SK-N-SH (cell line): ENCODE results near the gene ZNF385A.

Source experiments
- CTCF ChIP-seq: fragments of 200-600 bp; sonication (generic); IDR thresholded peaks from 2 replicates; pipeline ENCODE4 v1.6.1; 2017; ENCODE audit warnings: antibody characterized with exemption, mild to moderate bottlenecking, moderate library complexity
- EZH2phosphoT487 ChIP-seq: fragments of 200-600 bp; sonication (generic); IDR thresholded peaks from 2 replicates; pipeline ENCODE4 v1.6.1; 2017; ENCODE audit warnings: low read depth, mixed run types, mild to moderate bottlenecking, antibody characterized with exemption, moderate library complexity, borderline replicate concordance
- JUND ChIP-seq: IDR thresholded peaks from 2 replicates; pipeline ENCODE4 v1.4.0; 2012
- MAX ChIP-seq: IDR thresholded peaks from 2 replicates; pipeline ENCODE4 v1.4.0; 2012; ENCODE audit warnings: low read depth
- POLR2AphosphoS5 ChIP-seq: IDR thresholded peaks from 2 replicates; pipeline ENCODE4 v1.6.1; 2012; ENCODE audit warnings: low read depth, low read length
- RAD21 ChIP-seq: IDR thresholded peaks from 2 replicates; pipeline ENCODE4 v1.6.1; 2012; ENCODE audit warnings: mild to moderate bottlenecking, low read length
- SMC3 ChIP-seq: IDR thresholded peaks from 2 replicates; pipeline ENCODE4 v1.6.1; 2012; ENCODE audit warnings: low read depth, low read length, improper control_type of control experiment
- TAF1 ChIP-seq: IDR thresholded peaks from 2 replicates; pipeline ENCODE4 v1.6.1; 2012; ENCODE audit warnings: low read depth, mild to moderate bottlenecking, low read length, moderate library complexity, borderline replicate concordance
- YY1 ChIP-seq: IDR thresholded peaks from 2 replicates; pipeline ENCODE4 v1.4.0; 2012; ENCODE audit warnings: low read depth, mild to moderate bottlenecking
- TF ChIP-seq, protein P1 (sequence below): IDR thresholded peaks from 2 replicates; pipeline ENCODE4 v1.6.1; 2012; ENCODE audit warnings: mild to moderate bottlenecking, low read depth, low read length, moderate library complexity

DNA sequence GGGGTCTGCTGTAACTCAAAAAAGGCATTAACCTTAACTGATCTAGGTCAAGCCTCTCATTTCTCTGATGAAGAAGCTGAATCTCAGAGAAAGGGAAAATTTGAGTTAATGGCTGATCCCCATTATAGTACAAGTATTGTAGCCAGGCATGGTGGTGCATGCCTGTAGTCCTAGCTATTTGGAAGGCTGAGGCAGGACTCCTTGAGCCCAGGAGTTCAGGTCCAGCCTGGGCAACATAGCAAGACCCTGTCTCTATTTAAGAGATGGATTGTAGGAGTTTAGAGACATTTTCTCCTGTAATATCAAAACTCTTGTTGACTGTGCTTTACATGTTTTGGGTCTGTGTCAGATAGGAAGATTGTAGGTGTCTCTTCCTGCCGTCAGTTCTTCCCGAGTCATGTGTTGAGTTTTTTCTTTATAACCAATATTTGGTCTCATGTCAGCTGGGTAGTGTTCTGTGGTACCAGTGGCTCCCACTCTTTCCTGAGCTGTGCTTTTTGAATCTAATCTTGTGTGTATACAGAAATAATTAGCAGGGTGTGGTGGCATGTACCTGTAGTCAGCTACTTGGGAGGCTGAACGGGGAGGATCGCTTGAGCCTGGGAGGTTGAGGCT, 51.0 kb downstream of the ZNF385A start:
- no peak for TF ChIP-seq CTCF
- TF ChIP-seq JUND, result no peak
- TF ChIP-seq, protein P1, sequence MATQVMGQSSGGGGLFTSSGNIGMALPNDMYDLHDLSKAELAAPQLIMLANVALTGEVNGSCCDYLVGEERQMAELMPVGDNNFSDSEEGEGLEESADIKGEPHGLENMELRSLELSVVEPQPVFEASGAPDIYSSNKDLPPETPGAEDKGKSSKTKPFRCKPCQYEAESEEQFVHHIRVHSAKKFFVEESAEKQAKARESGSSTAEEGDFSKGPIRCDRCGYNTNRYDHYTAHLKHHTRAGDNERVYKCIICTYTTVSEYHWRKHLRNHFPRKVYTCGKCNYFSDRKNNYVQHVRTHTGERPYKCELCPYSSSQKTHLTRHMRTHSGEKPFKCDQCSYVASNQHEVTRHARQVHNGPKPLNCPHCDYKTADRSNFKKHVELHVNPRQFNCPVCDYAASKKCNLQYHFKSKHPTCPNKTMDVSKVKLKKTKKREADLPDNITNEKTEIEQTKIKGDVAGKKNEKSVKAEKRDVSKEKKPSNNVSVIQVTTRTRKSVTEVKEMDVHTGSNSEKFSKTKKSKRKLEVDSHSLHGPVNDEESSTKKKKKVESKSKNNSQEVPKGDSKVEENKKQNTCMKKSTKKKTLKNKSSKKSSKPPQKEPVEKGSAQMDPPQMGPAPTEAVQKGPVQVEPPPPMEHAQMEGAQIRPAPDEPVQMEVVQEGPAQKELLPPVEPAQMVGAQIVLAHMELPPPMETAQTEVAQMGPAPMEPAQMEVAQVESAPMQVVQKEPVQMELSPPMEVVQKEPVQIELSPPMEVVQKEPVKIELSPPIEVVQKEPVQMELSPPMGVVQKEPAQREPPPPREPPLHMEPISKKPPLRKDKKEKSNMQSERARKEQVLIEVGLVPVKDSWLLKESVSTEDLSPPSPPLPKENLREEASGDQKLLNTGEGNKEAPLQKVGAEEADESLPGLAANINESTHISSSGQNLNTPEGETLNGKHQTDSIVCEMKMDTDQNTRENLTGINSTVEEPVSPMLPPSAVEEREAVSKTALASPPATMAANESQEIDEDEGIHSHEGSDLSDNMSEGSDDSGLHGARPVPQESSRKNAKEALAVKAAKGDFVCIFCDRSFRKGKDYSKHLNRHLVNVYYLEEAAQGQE, result no peak
- TF ChIP-seq SMC3, result no peak
- no peak for TF ChIP-seq RAD21
- no peak for TF ChIP-seq EZH2phosphoT487
- no peak for TF ChIP-seq YY1
- TF ChIP-seq MAX, result no peak
- TF ChIP-seq TAF1, result no peak
- no peak for TF ChIP-seq POLR2AphosphoS5
